Left forelimb (tissue), 1 donor: Measurements from ENCODE around the gene EFHC1.
"Not testable (repeated sequence)": the region's sequence is repeated elsewhere in the genome, so short reads cannot be mapped to it uniquely, and the experiment has no call there.

Experiments
- DNase-seq: peaks from one replicate; pipeline ENCODE4 v3.0.0-alpha.2; 2018; ENCODE audit warnings: low spot score

EFHC1 gene

GRCh38 chr6:52399511-52400312, 20.4 kb upstream of the EFHC1 start:
- no peak for DNase-seq

DNA sequence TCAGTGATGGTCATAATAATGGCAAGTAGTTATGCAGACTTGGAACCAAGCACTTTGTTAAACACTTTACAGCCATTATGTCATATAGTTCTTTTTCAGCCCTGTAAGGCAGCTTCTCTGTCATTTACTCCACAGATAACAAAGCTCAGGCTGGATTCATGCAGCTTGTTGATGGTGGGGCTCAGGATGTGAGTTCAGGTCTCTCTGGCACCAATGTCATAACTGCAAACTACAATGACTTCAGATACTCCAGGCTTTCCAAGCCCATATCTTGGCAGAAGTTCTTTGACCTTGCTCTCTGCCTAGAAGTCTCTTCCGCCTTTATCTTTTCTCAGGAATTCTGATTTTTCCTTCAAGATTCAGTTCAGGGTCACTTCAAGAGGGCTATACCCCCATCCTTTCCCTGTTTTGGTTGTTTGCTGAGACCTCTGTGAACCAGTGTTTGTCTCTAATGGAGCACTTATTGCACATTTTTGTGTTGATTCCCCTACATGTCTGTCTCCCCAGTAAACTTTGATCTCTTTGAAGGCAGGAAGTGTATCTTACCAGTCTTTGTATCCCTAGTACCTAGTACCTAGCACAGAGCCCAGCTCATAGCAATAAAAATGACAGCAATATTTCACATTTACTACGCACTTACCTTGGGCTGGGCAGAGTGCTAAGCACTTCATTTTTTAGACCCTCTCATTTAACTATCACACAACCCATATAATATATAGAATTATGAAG, 19.7 kb upstream of the EFHC1 start:
- no peak for DNase-seq

GRCh38 chr6:52403086-52403485, 17.1 kb upstream of the EFHC1 start:
- no peak for DNase-seq

DNA sequence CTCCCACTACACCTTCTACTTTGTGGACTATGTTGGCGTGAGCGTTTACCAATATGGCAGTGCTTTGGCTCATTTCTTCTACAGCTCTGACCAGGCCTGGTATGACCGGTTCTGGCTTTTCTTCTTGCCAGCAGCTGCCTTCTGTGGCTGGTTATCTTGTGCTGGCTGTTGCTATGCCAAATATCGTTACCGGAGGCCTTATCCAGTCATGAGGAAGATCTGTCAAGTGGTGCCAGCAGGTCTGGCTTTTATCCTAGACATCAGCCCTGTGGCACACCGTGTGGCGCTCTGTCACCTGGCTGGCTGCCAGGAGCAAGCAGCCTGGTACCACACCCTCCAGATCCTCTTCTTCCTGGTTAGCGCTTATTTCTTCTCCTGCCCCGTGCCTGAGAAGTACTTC, 16.5 kb upstream of the EFHC1 start:
- DNase-seq = no peak

DNA sequence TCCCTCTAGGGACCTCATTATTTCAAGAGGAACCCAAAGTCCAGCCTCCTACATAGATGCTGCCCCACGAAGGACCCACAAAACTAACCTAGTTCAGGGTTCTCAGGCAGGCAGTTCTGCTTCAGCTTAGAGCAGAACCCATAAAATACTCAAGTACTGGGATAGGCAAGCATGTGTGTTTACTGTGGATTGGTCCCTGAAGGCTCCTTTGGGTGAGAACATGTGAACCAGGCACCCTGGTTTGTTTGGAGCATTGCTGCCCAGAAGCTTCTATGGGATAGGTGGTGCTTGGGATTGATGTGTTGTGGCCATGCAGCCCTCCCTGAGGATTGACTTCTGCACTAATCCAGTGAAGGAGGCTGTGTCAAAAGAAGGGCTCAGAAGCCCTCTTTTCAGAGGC, 14.9 kb upstream of the EFHC1 start:
- DNase-seq = no peak

- DNase-seq = no peak
Measured at GRCh38 chr6:52407467-52407866, 12.7 kb upstream of the EFHC1 start.

DNA sequence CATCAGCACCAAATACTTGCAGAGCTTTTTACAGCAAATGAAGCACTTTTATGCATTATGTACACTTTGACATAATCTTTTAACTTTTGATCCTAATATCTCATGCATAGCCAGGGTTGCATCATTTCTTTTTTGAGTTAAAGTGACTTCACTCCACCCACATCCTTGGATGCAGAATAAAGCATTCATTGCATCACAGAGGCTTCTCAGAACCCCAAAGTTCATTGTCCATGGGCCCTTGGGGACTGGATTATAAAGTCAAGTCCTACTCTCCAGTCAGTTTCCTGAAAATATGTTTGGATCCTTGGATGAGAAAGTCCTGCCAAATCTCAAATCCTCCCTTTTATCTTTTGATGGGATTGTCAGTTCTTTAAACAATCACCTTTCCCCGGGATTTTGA, 10.6 kb upstream of the EFHC1 start:
- no peak for DNase-seq

- DNase-seq = no peak
Measured at GRCh38 chr6:52410979-52411378, 9.2 kb upstream of the EFHC1 start.

GRCh38 chr6:52411911-52412310, 8.2 kb upstream of the EFHC1 start:
- DNase-seq = no peak

GRCh38 chr6:52415333-52415732, 4.8 kb upstream of the EFHC1 start:
- DNase-seq = no peak

GRCh38 chr6:52415917-52416628, 4.1 kb upstream of the EFHC1 start:
- DNase-seq = no peak

- no peak for DNase-seq
Measured at GRCh38 chr6:52416629-52417151, 3.5 kb upstream of the EFHC1 start.

DNA sequence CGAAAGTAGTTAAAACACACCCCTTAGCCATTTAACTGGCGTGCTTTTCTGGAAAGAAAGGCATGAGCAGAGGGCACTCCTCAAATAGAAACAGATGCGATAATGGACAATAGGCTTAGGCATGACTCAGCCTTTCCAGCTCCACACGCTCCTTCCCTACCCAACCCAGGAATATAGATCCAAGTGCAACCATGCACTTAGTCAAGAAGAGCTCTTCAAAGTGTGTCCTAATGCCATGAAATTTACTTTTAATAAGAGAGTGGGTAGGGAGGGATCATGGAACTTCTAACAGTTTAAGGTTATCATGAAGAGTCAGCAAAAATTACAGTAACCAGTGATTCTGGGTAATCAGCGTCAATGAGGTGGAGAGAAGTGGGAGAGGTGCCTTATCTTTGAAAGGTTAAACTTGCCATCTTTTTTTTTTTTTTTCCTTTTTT, 2.4 kb upstream of the EFHC1 start:
- no peak for DNase-seq

DNA sequence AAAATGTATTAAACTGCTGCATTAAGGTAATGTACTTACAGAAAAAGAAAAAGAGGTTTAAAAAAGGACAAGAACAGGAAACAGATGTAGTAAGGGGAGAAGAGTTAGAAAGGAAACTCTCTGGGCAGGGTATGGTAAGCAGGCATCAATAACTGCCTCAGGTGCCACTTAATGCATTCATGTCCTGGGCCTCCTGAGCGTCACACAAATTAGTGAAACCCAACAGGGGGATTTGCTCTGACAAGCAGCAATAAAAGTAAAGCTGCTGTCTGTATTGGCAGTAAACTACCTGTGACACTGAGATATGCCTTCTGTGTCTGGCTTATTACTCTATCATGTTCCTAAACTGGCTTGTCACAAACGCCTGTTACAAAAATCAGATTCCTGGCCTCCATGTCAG, 1.5 kb upstream of the EFHC1 start:
- no peak for DNase-seq

DNA sequence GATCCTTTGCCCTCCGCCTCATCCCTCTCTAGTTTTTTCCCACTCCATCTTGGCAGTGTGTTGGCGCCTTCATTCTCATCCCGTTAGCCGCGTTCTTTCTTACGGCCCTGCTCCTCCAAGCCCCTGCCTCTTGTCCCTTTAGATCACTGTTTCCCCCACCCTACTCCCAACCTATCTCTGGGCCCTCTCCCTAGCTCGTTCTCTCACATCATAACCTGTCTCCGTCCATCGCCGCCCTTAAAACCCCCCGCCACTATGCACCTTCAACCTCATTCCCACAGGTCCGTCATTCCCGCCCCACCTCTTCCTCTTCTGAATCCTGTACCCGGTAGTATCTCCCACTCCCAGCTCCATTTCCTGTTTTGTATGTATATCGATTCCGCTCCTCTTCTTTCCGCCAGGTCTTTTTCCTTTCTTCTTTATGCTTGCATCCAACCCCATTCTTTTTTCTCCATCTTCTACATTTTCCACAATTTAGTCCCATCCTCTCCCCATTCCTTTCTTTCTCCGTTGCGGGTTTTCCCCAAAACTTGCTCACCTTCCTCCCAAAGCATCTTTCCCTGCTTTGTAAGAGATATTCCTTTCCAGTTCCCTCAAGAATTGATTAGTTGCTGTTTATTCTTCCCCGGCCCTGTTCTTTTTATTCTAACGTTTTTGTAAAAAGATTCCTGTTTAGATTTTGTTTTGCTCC, 671 bp downstream of the EFHC1 start:
- no peak for DNase-seq

DNA sequence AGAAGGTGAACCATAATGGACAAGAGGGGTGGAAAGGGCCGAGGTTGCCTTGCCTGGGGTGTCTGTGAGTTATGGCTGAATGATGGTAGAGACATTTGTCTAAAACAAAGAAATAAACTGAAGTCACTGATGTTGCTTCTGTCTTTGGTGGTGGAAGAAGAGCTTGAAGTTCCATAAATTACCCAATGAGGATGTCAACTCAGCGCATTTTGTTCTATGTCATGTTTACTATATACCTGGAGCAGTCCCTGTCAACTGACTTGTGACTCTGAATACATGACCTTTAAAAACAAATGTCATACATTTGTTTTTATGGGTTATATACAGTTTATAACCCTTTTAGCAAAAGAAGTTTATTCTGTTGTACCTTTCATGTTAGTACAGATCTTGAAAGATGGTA, 2.0 kb downstream of the EFHC1 start:
- DNase-seq = no peak

DNA sequence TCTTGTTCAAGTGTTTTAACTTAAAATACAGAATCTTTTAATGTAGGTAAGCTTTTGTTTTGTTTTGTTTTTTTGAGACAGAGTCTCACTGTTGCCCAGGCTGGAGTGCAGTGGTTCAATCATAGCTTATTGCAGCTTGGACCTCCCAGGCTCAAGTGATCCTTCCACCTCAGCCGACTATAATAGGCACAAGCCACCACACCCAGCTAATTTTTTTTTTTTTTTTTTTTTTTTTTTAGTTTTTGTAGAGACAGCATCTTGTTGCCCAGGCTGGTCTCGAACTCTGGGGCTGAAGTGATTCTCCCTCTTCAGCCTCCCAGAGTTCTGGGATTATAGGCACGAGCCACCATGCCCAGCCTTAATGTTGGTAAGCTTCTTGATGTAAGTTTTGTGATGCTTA, 3.3 kb downstream of the EFHC1 start:
- DNase-seq = no peak

DNA sequence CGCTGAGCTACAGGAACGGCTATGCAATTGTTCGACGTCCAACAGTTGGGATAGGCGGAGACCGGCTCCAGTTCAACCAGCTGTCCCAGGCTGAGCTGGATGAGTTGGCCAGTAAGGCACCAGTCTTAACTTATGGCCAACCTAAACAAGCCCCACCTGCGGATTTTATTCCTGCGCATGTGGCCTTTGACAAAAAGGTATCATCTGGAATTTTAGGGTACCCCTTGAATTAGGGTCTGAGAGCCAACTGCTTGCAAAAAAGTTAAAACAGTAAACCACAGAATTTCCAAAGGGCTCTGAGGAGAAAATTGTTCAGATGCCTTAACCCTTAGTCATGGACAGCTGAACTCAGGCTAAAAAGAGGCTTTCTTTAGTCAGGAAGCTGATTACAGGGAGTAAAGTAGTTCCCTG, 3.8 kb downstream of the EFHC1 start:
- no peak for DNase-seq

GRCh38 chr6:52424513-52424912, 4.4 kb downstream of the EFHC1 start:
- DNase-seq = no peak

DNA sequence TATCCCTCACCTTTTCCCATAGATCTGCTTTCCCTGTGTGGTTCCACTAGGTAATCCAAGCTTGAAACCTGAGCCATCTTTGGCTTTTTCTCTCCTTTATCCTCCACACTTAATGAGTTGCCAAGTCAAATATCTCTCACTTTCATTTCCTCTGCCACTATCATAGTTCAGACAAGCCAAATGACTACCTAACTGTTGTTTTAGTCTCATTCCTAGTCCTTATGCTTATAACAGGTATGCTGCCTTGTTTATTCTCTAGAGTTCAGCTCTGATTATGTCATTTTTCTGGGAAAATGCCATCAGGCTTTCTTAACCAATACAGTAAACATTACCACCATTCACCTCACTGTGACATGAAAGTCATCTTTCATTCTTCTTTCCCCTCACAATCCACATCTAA, 6.5 kb downstream of the EFHC1 start:
- no peak for DNase-seq

DNA sequence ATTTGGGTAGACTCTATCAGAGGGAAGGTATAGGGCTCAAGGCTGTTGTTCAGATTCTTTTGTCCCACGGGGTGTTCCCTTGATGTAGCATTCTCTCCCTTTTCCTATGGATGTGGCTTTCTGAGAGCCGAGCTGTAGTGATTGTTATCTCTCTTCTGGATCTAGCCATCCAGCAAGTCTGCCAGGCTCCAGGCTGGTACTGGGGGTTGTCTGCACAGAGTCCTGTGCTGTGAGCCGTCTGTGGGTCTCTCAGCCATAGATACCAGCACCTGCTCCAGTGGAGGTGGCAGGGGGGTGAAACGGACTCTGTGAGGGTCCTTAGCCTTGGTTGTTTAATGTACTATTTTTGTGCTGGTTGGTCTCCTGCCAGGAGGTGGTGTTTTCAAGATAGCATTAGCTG, 13.2 kb downstream of the EFHC1 start:
- DNase-seq = not testable (repeated sequence)

DNA sequence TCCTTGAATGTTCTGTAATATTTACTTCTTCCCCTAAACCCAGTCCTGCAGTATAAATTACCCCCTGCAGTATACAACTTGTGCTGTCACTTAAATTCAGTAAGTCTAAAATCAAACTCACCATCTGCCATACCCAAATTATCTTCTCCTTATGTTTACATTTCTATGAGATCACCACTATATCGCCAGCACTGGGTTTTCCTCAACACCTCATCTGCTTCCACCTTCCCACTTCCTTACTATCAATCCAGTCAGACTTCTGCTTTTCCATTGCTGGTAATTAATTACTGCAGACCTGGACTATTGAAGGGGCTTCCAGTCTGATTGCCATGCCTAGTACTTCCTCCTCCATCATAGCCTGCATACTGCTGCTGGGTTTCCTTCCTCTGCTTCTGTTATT, 15.2 kb downstream of the EFHC1 start:
- no peak for DNase-seq
